Skin epidermis (tissue), 12 donors: Measurements from ENCODE around the gene ADPGK.
"Not testable (repeated sequence)": the region's sequence is repeated elsewhere in the genome, so short reads cannot be mapped to it uniquely, and the experiment has no call there.

Experiments used
- H3K27ac ChIP-seq, 21 experiments: fragments of 200-600 bp; sonication (generic) in 11 of 21; one replicate each; pipeline ENCODE4 v1.5.0; 2020; ENCODE audit warnings: mild to moderate bottlenecking in 3 of 21, inconsistent platforms in 2 of 21, moderate library complexity in 2 of 21
- H3K4me3 ChIP-seq, 7 experiments: fragments of 200-600 bp; sonication (generic) in 2 of 7; one replicate each; pipeline ENCODE4 v1.5.0; 2020; ENCODE audit warnings: inconsistent platforms in 2 of 7, mild to moderate bottlenecking in 2 of 7, moderate library complexity in 1 of 7

ADPGK gene

GRCh38 chr15:72783640-72784455, at the start of gene ADPGK:
ADPGK (minus strand) TSS chr15:72783758; CDS start chr15:72783691, 67 bp downstream.
- H3K4me3 ChIP-seq, result peak within 1 kb of the TSS; percentile 87 to 100 (median 97)
- peak within 1 kb of the TSS; percentile 85 to 99 (median 95) for H3K27ac ChIP-seq

GRCh38 chr15:72827226-72827625, 43.7 kb upstream of the ADPGK start:
- Histone ChIP-seq H3K4me3 (no peak overlapping the region), H3K27ac (no peak overlapping the region)

GRCh38 chr15:72826611-72827010, 43.1 kb upstream of the ADPGK start:
- H3K4me3 ChIP-seq, result no peak overlapping the region
- H3K27ac ChIP-seq, result no peak overlapping the region

- no peak overlapping the region for H3K27ac ChIP-seq
- H3K4me3 ChIP-seq, result no peak overlapping the region
Measured at GRCh38 chr15:72825829-72826228, 42.3 kb upstream of the ADPGK start.

GRCh38 chr15:72824781-72825180, 41.2 kb upstream of the ADPGK start:
- no peak overlapping the region for H3K27ac ChIP-seq
- no peak overlapping the region for H3K4me3 ChIP-seq

GRCh38 chr15:72824112-72824511, 40.6 kb upstream of the ADPGK start:
- no peak overlapping the region for H3K27ac ChIP-seq
- no peak overlapping the region for H3K4me3 ChIP-seq

- Histone ChIP-seq H3K4me3 (no peak overlapping the region), H3K27ac (no peak overlapping the region)
Measured at GRCh38 chr15:72820278-72820677, 36.7 kb upstream of the ADPGK start.

GRCh38 chr15:72818632-72819031, 35.1 kb upstream of the ADPGK start:
- H3K27ac ChIP-seq, result no peak overlapping the region
- H3K4me3 ChIP-seq, result no peak overlapping the region

GRCh38 chr15:72813345-72814004, 29.9 kb upstream of the ADPGK start:
- no peak overlapping the region for H3K27ac ChIP-seq
- H3K4me3 ChIP-seq, result no peak overlapping the region

GRCh38 chr15:72809329-72809728, 25.8 kb upstream of the ADPGK start:
- H3K27ac ChIP-seq, result no peak overlapping the region
- no peak overlapping the region for H3K4me3 ChIP-seq

- H3K27ac ChIP-seq, H3K4me3 ChIP-seq: not testable (repeated sequence)
Measured at GRCh38 chr15:72807346-72807745, 23.8 kb upstream of the ADPGK start.

GRCh38 chr15:72803006-72803405, 19.4 kb upstream of the ADPGK start:
- Histone ChIP-seq H3K4me3 (no peak overlapping the region), H3K27ac (no peak overlapping the region)

GRCh38 chr15:72801590-72802325, 18.2 kb upstream of the ADPGK start:
- no peak overlapping the region for H3K4me3 ChIP-seq
- no peak overlapping the region for H3K27ac ChIP-seq

- no peak overlapping the region for H3K4me3 ChIP-seq
- no peak overlapping the region for H3K27ac ChIP-seq
Measured at GRCh38 chr15:72800833-72801481, 17.4 kb upstream of the ADPGK start.

GRCh38 chr15:72797834-72798233, 14.3 kb upstream of the ADPGK start:
- Histone ChIP-seq H3K27ac (no peak overlapping the region), H3K4me3 (no peak overlapping the region)

GRCh38 chr15:72797338-72797689, 13.8 kb upstream of the ADPGK start:
- H3K27ac ChIP-seq, result peak overlapping the region in 7 of 21 experiments; percentile 5 to 48 (median 29)
- peak overlapping the region; percentile 28 to 50 (median 36) for H3K4me3 ChIP-seq

- H3K27ac ChIP-seq, result peak overlapping the region in 8 of 21 experiments; percentile 5 to 48 (median 28)
- H3K4me3 ChIP-seq, result peak overlapping the region; percentile 28 to 50 (median 36)
Measured at GRCh38 chr15:72796515-72797337, 13.2 kb upstream of the ADPGK start.

GRCh38 chr15:72796210-72796514, 12.6 kb upstream of the ADPGK start:
- H3K27ac ChIP-seq, result peak overlapping the region in 2 of 21 experiments; percentile 28 to 29
- H3K4me3 ChIP-seq, result peak overlapping the region in 4 of 7 experiments; percentile 35 to 50 (median 43)
